Measurements from ENCODE around the gene ETS1.

GRCh38 chr11:128456566-128457268 is 130.6 kb downstream of the ETS1 start:
- TF ChIP-seq CTCF (IDR thresholded peaks at IDR 0.05) (no peak), POLR2A (IDR thresholded peaks at IDR 0.05) (no peak)

All from transverse colon (tissue), 3 donors.